ENCODE data around the gene ZDHHC12. TPM values are rescaled to one million over a fixed set of nuclear protein-coding genes. Genes with fewer than 3 reads are reported as not detected.

Gene ZDHHC12
- total RNA-seq: 33.7 TPM in 2 replicates
- long read RNA-seq, partial matches to known transcripts: 0 of 4 reads
- long read RNA-seq, other reads (novel, unspliced or antisense): 1 of 4 reads

- H3K27ac Mint-ChIP-seq: peak within 1 kb of the TSS; percentile 93
These were observed at the start of gene ZDHHC12 for GRCh38 chr9:128723866-128724743. Gene ZDHHC12, minus strand, starts transcription at chr9:128724127. Its CDS starts 34 bp downstream, at chr9:128724093.

DNA sequence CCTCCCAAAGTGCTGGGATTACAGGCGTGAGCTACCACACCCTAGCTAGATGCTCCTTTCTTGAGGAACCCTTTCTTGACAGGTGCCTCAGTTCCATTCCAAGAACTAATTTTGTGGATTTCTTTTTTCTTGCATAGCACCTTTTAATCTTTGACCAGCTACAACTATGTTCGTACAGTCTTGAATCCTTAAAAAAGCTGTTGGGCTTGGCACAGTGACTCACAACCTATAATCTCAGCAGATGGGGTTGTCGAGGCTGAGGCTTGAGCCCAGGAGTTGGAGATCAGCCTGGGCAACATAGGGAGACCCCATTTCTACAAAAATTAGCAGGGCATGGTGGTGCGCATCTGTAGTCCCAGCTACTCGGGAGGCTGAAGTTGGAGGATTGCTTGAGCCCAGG is 49.1 kb upstream of the ZDHHC12 start:
- DNase-seq (ENCODE audit: low spot score, unreplicated experiment): no peak
- TF ChIP-seq, protein P1, sequence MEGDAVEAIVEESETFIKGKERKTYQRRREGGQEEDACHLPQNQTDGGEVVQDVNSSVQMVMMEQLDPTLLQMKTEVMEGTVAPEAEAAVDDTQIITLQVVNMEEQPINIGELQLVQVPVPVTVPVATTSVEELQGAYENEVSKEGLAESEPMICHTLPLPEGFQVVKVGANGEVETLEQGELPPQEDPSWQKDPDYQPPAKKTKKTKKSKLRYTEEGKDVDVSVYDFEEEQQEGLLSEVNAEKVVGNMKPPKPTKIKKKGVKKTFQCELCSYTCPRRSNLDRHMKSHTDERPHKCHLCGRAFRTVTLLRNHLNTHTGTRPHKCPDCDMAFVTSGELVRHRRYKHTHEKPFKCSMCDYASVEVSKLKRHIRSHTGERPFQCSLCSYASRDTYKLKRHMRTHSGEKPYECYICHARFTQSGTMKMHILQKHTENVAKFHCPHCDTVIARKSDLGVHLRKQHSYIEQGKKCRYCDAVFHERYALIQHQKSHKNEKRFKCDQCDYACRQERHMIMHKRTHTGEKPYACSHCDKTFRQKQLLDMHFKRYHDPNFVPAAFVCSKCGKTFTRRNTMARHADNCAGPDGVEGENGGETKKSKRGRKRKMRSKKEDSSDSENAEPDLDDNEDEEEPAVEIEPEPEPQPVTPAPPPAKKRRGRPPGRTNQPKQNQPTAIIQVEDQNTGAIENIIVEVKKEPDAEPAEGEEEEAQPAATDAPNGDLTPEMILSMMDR (IDR thresholded peaks at IDR 0.05; ENCODE audit: unreplicated experiment): no peak
- H3K36me3 Mint-ChIP-seq (ENCODE audit: insufficient read depth): peaks cover 2% of the 10 kb centered on the region
- no peak overlapping the region for H3K27ac Mint-ChIP-seq
- H3K27me3 Mint-ChIP-seq: no peaks in the 10 kb centered on the region
- no peaks in the 10 kb centered on the region for H3K9me3 Mint-ChIP-seq (ENCODE audit: low read depth)
- H3K4me1 Mint-ChIP-seq (ENCODE audit: low read depth): peaks cover 15% of the 10 kb centered on the region
- peak overlapping the region; percentile 93 for H3K4me3 Mint-ChIP-seq (ENCODE audit: low read depth)

More at GRCh38 chr9:128723866-128724743, at the start of gene ZDHHC12:
- TF ChIP-seq, protein P1 (IDR thresholded peaks at IDR 0.05; ENCODE audit: unreplicated experiment): no peak
- peak; percentile 96 for DNase-seq (ENCODE audit: low spot score, unreplicated experiment)
- Mint-ChIP-seq H3K36me3 (ENCODE audit: insufficient read depth) (no peaks in the 10 kb centered on the region), H3K4me1 (ENCODE audit: low read depth) (peaks cover 13% of the 10 kb centered on the region), H3K9me3 (ENCODE audit: low read depth) (no peaks in the 10 kb centered on the region), H3K4me3 (ENCODE audit: low read depth) (peak within 1 kb of the TSS; percentile 91), H3K27me3 (no peaks in the 10 kb centered on the region)

DNA sequence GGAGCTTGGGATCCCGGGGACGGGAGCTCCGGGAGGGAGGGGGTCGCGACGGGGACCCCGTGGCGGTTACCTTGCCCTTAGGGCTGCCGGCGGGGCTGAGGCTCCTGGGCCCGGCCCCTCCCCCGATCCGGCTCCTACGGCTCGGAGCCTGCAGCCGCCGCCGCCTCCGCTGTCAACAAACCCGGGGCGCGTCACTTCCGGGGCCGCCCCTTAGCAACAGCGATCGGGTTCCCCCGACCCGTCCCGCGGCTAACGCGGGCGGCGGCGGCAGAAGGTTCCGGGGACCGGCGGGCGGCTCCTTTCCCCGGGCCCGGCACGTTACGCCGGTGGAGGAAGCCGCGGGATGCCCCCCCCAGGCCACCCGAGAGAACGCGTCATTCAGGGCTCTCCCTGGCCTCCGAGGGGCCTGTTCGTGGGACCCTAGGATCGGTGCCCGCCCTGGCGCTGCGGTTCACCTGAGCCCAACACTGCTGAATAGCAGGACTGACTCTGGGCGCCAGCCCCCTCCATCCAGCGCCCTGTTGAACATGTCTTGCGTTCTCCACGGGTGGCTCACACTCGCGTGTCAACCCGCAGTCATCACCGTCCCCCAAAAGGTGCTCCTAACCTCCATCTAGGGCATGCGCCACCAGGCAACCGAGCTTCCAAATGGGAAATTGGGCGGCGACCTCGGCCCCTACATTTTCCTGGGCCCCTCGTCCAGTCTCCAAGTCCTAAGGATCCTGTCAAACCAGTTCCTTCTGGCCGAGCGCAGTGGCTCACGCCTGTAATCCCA is 48.0 kb upstream of the ZDHHC12 start, which contains the start of gene ZER1:
Gene ZER1, minus strand, starts transcription at position 183 of the 775 bp plus-strand sequence. CDS start 16,362 bp downstream, outside the sequence.
- peak within 1 kb of the TSS; percentile 99 for H3K27ac Mint-ChIP-seq
- no peaks in the 10 kb centered on the region for H3K9me3 Mint-ChIP-seq (ENCODE audit: low read depth)
- H3K4me1 Mint-ChIP-seq (ENCODE audit: low read depth): peaks cover 15% of the 10 kb centered on the region

DNA sequence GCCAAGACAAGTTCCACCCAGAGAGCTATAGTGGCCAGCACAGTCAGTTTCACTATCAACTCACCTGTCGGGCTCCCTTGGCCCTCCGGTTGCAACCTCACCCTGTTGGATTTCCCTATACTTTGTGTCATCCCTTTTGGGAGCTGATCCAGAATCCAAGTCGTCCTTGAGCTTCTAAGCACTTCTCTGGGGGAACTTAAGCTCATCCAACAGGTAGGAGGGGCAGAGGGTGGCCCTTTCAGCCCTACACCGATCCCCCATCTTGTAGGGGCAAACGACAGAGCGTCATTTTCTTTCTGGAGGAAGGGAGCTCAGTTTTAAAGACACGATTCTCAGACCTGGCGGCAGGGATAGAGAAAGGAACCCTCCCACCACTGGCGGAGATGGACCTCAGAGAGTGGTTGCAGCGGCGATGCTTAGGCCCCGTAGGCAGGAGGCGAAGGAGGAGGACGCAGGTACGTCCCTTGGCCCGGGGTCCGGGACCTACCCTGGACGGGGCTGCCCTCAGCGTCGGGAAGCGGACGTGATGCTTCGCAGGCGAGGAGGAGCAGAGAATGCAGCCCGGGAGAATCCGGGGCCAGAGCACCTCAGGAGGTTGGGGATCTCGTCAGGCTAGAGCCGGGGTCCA is 47.3 kb upstream of the ZDHHC12 start:
- peaks cover 15% of the 10 kb centered on the region for H3K4me1 Mint-ChIP-seq (ENCODE audit: low read depth)
- DNase-seq (ENCODE audit: low spot score, unreplicated experiment): no peak
- H3K9me3 Mint-ChIP-seq (ENCODE audit: low read depth): no peaks in the 10 kb centered on the region
- TF ChIP-seq, protein P1 (IDR thresholded peaks at IDR 0.05; ENCODE audit: unreplicated experiment): no peak
- peak overlapping the region; percentile 98 for H3K27ac Mint-ChIP-seq
- H3K27me3 Mint-ChIP-seq: no peaks in the 10 kb centered on the region
- H3K36me3 Mint-ChIP-seq (ENCODE audit: insufficient read depth): peaks cover 2% of the 10 kb centered on the region
- H3K4me3 Mint-ChIP-seq (ENCODE audit: low read depth): peak overlapping the region; percentile 93

More for the DNA sequence above, 48.0 kb upstream of the ZDHHC12 start, which contains the start of gene ZER1:
- TF ChIP-seq, protein P1 (IDR thresholded peaks at IDR 0.05; ENCODE audit: unreplicated experiment): no peak
- peaks cover 2% of the 10 kb centered on the region for H3K36me3 Mint-ChIP-seq (ENCODE audit: insufficient read depth)
- peak within 1 kb of the TSS; percentile 93 for H3K4me3 Mint-ChIP-seq (ENCODE audit: low read depth)
- H3K27me3 Mint-ChIP-seq: no peaks in the 10 kb centered on the region
- DNase-seq (ENCODE audit: low spot score, unreplicated experiment): peak; percentile 89

All from progenitor cell of endocrine pancreas (in vitro differentiated cells).